GM21529 (cell line): ENCODE data around the gene TAF4B.
A peak's percentile ranks its signal among the peaks of the same experiment; 100 is the strongest.
"Not testable (repeated sequence)": the region's sequence is repeated elsewhere in the genome, so short reads cannot be mapped to it uniquely, and the experiment has no call there.

Experiments
- ATAC-seq: cut with Tn5 transposase; IDR thresholded peaks from one replicate; pipeline ENCODE4 v1.9.1; 2021; ENCODE audit not compliant: unreplicated experiment

Gene TAF4B

DNA sequence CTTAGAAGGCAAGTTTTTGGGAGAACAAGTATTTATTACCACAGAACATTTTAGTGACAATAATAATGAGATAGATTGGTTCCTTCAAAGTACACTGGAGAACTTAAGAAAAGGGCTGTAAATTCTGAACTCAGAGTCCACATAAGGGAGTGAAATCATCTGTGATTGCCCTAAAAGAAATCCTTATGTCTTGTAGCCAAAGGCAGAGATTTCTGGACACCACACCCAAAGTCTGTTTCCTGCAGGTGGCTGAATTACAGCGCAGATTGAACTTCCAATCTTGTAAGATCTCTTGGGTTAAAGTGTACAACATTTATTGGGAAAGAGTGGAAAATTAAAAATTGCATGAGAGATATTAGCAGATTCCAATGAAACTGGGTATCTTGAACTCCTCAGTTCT lies 143.8 kb downstream of the TAF4B start:
- no peak for ATAC-seq

DNA sequence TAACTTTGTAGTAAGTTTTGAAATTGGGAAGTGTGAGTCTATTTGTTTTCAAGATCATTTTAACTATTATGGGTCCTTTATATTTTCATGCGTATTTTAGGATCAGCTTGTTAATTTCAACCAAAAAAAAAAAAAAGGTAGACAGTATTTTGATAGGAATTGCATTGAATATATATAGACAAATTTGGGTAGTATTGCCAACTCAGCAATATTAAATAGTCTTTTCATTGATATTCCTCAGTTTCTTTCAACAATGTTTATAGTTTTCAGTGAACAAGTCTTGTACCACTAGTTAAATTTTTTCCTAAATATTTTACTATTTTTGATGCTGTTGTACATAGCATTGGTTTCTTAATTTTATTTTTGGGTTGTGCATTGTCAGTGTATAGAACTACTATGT lies 149.9 kb downstream of the TAF4B start:
- ATAC-seq: no peak

GRCh38 chr18:26378701-26379100 lies 152.5 kb downstream of the TAF4B start:
- ATAC-seq: no peak

- ATAC-seq: not testable (repeated sequence)
Observed at GRCh38 chr18:26381555-26381954, 155.3 kb downstream of the TAF4B start.

DNA sequence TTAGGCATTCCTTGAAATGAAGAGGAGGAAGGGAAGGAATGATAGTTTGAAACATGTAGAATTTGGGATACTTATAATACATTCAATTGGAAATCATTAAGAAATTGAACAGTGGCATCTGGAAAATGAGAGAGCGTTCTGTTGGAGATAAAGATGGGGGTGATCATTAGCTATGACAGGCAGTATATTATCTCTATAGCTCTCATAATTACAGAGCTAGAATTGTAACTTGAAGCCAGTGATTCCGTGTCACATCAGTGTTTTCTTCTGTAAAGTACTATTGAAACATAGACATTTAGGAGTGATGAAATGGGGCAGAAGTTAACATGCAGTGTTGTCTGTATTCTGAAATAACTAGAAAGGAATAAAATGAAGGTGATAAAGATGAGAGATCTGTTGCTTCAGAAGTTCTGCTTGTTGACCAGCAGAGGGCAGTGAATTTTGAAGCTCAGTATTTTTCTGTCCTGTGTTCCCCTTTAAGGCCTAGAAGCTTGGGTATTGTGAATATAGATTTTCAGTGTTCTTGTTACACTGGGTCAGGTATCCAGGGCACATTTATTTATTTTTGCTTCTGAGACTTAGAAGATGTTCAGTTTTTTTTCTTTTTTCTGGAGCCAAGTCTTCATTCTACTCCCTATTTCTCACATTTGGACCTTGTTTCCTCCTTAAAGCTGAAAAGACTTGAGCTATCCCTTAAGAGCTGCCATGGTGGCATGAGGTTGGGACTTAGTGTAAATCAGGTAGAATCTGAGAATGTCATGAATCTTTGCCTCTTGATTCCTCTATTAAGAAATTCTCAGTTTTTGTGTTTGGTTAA lies 157.4 kb downstream of the TAF4B start:
- peak; percentile 94 for ATAC-seq

- no peak for ATAC-seq
Observed at GRCh38 chr18:26386002-26386401, 159.8 kb downstream of the TAF4B start.

GRCh38 chr18:26386441-26386840 lies 160.2 kb downstream of the TAF4B start:
- ATAC-seq: no peak

DNA sequence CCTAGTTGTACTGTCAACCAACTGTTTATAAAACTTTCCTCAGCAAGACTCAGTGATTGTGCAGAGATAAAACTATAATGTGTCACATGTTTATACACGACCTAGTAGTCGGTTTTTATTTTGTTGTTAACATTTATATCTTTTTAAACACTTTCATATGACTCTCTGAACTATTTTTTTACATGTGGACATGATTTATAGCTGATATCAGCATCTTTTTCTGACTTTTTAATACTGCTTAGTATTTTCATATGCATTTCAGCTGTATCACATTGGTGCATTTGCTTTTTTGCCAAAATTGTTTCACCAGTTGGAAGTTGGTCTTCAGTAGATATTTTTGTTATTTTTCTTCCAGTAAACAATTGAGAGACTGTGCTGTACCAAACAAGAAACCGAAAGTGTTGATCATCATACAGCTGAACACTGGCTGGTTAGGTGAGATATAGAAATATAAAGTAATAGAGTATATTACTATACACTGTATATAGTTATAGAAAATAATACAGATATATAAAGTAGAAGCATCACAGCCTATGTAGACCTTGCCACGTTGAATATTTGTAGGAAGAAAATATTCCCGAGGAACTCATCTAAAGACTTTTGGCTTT lies 167.9 kb downstream of the TAF4B start:
- ATAC-seq: no peak

DNA sequence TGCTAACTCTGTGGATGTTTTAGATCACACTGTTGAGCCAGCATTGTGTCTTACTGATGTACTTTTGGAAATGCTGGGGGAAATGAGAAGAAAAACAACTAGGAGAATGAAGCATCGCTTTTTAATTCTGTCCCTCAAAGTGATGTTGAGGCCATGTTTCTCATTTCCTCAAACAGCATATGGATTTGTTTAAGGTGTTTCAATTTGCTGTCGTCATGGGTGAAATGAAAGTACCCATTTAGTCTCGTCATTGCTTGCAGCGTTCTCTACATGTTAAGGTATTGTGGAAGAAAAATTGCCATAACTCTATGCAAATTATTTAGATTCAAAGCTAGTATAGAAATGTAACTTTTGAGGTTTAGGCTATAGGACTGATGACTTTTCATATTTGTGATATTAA lies 170.8 kb downstream of the TAF4B start:
- ATAC-seq: no peak

DNA sequence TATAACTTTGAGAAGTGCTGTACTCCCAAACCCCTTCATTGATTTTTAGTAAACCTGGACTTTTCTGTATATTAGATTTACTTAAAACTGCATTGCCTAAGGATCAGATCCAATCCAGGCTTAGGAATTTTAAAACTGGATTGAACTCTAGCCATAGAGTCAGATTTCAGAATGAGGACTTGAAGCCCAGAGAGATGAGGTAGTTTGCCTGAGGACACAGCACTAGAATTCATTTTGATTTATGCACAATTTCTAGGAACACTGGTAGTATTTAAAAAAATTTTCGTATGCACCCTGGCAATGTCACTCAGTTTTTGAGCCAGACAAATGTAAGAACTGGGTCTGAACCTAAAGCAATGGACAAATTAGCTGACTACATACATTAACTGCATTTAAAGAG lies 177.2 kb downstream of the TAF4B start:
- no peak for ATAC-seq

- peak; percentile 92 for ATAC-seq
Observed at GRCh38 chr18:26405190-26405801, 179.1 kb downstream of the TAF4B start.

- no peak for ATAC-seq
Observed at GRCh38 chr18:26406324-26406723, 180.1 kb downstream of the TAF4B start.

DNA sequence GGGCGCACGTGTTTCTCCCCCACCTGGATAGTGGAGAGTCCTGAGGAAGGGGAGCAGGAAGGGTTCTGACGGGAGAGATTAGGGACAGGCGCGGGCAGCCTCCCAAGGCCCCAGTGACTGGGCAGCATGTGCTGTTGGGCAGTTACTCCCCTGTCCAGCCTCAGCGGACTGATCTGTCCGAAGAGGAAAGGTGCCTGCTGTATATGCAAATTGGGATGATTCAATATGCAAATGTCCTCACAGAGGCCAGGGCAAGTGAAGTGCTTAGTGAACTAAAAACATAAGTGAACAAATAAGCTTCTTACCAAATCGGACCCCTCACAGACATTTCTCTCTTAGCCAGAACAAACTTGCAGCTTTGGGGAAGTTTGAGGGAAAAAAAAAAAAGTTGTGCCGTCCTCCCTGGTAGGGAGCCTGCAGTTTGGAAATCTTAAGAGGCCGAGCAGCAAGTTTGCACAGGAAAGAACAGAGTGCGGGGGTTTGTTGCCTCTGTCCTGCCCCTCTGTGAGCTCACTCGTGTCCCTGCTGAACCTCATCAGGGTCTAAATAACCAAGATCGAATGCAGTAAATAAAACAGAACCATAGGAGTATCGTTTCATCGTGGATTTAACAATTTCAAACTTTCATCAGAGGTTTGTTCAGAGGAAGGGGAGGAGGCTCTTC lies 180.7 kb downstream of the TAF4B start:
- no peak for ATAC-seq

GRCh38 chr18:26407736-26408601 lies 181.7 kb downstream of the TAF4B start:
- no peak for ATAC-seq

GRCh38 chr18:26409091-26409490 lies 182.8 kb downstream of the TAF4B start:
- ATAC-seq: no peak

DNA sequence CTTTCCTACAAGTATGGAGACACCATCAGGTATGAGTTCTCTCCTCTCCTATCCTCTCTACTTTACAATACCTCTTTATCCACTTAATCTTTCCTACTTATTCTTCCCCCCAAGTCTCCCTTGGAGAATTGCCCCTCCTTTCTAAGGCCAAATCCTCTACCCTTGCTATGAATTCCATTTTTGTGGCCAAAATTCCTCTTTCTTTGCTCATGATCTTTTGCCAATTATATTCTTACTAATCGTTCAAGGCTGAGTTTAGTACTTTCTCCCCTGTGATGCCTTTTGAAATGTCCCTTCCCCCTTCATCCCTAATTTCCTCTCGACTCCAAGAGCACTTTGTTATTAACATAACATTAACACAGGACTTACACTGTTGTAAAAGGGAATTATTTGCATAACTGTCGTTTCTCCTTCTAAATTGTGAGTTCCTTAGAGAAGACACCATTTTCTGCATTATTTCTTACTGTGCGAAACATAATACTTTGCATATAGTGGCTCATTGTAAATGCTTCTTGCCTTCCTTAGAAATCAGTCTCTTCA lies 188.7 kb downstream of the TAF4B start:
- no peak for ATAC-seq

DNA sequence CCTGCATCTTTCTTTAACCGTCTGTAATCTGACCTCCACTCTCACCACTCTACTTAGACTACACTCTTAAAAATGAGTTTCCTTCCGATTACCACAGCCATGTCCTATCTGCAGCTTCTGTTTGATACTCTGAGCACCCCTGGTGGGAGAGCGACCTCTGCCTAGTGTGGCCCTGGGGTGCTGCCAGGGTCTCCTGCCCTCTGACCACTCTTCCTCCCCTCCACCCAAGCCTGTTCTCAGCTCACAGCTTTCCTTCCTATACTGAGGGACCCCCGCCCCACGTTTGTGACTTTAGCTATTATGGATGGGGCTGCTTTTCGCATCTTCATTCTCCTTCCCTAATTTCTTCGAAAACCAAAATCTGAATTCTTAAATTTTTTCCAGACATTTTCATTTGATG lies 189.4 kb downstream of the TAF4B start:
- ATAC-seq: no peak

GRCh38 chr18:26416652-26417150 lies 190.5 kb downstream of the TAF4B start:
- ATAC-seq: no peak

- ATAC-seq: no peak
Observed at GRCh38 chr18:26417190-26417589, 190.9 kb downstream of the TAF4B start.

GRCh38 chr18:26418225-26418624 lies 192.0 kb downstream of the TAF4B start:
- no peak for ATAC-seq
